ENCODE results near the gene FAM181A.

Gene FAM181A

DNA sequence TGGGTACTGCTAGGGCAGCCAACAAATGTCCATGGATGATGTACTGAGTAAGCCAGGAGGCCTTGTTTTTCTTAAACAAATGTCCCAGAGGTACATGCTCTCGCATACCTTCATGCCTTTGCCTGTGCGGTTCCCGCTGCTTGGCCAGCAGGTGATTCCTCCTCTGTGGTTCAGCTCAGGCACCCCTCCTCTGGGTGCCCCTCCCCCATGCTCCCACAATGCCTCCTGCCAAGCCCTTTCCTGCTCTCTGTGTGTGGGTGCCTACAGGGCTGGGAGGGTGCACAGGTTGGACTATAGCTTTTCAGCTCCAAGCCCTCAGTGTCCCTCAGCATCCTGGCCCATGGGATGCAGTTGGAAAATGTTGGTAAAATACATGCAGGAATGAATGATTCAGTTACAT, 25.7 kb downstream of the FAM181A start:
- no peak for DNase-seq

DNA sequence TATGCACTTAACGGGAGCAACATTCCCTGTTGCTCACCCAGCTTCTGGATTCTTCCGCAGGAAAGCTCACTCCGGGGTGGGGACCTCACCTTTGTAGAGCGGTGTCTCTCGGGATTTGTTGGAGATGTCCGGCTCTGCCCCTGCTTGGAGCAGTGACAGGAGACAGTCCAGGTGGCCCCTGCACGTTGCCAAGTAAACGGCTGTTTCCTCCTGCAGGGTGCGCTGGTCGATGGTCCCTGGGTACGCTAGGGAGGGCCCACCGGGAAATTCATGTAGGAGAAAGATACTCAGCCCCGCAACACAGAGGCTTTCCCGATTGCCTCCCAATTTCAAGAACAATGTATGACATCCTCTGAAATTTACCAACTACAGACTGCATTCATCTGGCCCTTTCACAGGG, 26.1 kb downstream of the FAM181A start:
- DNase-seq = no peak

DNA sequence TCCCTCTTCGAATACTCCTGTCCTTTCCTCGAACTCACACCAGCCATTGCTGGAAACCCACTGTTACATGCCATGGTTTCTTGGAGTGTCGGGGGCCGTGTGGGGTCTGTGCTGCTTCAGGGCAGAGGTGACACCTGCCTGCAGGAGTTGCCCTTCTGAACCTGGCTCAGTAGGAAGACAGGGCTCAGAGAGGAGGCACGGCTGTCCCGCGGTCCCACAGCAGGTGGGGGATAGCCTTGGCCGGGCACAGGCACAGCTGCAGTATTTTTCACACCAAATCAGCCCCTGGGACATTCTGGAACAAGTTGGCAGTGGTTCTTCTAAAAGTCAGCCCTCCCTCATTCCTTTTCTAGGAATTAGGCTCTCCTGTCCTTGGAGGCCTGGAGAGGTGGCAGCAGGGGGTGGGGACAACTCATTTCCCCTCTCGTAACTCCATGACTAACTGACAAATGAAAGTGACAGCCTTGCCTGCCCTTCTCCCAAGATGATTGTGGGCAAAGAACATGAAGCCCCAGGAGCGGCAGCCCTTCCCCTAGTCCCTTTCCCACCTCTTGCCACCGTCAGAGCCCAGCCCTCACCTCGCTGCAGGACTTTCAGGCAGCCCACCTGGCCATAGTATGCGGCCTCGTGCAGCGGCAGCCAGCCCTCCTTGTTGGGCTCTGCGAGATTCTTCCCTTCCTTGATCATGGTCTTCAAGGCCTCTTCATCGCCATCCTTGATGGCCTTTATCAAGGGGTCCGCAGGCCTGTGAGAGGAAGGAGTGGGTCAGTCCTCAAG, 26.8 kb downstream of the FAM181A start:
- no peak for DNase-seq

DNA sequence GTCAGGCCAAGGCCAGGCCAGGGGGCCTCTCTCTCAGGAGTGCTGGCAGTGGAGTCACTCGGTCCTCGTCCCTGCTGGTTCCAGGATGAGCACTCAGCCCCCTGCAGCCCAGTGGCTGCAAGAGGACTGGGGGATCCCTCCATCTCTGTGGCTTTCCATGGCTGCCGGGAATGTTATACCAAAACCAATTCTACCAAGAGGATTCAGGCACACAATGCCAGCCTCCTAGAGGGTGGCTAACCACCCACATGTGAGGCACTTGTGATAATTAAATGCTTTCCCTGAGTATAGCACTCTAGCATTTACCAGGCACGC, 27.3 kb downstream of the FAM181A start:
- no peak for DNase-seq

DNA sequence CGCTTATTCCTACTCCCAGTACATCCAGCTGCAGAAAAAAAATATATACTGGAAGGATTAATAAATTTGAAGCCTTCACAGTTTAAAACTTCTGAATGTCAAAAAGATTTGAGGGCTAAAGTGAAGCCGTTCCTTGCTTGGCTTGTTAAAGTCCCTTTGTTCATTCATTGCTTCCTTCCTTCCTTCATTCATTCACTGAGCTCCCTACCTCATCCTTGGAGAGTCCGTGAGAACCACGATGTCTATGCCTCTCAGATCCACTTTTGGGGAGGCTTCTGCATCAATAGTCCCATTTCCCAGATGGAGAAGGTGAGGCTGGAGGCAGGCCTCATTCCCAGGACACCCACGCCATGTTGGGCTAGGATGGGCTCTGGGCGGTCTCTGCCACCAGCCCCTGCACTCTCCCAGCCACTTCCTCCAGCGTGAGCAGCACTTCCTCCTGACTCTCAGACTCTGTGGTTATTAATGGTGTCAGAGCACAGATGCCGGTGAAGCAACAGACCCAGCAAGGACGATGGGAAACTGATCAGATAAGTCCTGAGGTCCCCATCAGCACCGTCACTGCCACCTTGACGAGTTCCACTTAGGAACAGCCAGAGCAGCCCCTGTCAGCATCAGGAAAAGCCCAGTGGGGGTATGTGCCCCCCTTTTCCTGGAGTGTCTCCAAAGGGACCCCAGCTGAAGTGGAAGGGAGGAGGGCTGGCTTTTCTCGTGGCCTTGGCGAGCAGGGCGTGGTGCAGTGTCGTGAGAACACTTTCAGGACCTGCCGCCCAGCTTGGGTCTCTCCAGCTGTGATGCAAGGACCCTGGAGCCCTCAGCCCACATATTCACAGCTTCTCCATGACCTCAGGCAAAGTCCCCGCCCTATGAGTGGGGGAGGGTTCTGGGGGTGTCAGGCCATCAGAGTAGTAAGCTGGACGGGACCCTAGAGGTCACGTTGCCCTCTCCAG, 28.0 kb downstream of the FAM181A start:
- DNase-seq = no peak

DNA sequence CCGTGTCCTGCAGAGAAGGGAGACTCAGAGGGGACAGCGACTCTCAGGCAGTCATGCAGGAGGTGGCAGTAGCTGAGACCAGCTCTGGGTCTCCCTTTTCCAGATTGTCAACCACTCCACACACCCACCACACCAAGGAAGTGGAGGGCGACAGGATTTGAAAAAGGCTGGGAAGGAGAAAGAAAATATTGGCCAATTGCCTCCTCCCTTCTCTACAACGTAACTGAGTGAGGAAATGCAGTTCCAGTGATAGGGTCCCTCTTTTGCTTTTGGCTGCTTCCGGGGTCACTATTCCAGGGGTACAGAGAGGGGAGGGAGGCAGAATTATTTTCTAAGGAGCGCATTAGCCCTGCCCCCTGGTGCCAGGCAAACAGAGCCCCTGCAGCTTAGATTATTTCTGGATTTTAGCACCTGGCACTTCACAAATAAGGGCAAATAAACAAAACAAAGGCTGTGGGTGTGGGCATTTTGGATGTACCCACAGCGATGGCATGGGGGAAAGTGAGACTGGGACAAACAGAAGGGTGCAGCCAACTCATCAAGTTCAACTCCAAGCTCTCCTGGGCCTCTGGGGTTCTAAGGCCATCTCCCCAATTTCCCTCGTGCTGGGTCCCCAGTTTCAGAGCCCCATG, 28.8 kb downstream of the FAM181A start:
- DNase-seq = no peak

DNA sequence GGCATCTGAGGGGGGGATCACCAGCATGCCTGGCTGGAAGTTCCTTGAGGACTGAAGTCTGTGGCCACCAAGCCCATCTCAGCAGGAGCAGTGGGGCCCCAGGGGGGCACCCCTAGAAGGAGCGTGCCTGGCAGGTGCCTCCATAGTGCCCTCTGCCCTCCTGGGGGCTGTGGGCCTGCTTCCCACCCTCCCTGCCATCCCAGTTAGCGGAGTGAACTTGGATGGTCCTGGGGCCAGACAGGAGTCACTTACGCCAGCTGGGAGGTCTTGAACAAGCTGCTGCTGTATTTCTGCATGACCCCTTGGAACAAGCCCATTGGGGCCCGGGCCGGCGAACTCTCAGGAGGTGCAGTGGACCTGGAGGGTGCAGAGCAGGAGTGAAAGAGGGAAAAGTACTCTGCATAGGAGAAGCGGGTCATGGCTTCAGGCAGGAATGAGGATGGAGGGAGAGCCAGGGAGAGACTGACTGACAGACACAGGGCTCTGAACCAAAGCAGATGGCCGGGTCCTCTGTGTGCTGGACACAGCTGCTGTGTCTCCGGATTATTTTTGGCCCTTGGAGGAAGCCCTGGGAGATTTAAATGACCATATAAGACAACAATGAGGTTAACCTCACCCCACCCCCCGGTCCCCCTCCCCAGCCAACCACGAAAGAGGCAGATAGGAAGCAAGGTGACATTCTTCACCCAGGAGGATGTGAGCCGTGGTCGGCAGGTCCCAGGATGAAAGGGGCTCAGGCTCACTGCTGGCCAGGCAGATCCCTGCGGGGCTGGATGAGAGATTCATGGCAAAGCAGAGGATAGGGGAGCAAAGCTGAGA, 29.6 kb downstream of the FAM181A start:
- no peak for DNase-seq

DNA sequence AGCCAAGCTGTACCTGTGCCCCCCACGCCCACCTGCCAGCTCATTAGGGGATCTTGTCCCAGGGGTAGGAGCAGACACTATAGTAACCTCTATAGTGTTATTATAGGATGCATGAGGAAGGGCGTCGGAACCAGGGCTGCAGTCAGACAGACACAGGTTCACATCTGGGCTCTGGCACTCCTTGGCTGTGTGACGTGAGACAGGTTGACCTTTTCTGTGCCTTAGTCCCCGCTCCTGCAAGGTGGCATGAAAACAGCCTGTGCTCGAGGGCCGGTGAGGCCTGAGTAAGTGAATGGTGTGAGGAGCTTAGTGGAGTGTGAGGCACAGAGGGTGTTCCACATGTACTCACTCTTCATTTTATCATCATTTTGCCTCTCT, 30.2 kb downstream of the FAM181A start:
- DNase-seq = no peak

DNA sequence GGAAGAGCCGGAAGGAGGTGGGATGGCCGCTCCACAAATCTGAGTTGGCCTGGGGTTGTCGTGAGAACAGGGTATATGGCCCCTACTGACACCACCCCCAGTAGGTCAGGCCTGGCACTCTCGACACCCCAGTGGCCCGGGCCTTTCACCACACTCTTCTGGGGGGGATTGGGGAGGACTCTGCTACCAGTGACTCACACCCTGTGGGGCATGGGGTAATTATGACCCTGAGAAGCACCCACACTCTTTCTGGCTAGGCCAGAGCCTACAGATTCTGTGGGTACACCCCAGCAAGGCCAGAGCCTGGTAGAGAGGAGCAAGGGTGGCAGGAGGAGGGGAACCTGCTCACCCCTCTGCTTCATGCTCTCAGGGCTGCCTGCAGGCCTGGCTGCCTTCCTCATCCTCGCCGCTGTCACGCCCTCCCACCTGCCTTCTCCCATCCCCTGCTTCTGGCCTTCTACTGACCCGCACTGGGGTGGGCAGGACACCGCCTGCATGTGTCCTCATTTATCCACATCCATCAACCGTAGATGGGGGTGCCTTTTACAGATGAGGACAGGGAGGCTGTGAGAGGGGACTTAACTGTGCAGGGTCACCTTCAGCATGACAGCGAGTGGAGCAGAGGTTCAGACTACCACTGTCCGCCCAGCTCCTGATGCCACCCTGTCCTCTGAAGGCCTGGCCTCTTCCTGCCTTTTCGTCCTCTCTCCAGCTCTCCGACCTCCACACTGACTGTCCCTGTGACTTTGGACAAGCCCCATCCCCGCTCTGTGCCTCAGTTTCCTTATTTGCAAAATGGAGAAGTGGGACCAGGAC, 30.8 kb downstream of the FAM181A start:
- no peak for DNase-seq

DNA sequence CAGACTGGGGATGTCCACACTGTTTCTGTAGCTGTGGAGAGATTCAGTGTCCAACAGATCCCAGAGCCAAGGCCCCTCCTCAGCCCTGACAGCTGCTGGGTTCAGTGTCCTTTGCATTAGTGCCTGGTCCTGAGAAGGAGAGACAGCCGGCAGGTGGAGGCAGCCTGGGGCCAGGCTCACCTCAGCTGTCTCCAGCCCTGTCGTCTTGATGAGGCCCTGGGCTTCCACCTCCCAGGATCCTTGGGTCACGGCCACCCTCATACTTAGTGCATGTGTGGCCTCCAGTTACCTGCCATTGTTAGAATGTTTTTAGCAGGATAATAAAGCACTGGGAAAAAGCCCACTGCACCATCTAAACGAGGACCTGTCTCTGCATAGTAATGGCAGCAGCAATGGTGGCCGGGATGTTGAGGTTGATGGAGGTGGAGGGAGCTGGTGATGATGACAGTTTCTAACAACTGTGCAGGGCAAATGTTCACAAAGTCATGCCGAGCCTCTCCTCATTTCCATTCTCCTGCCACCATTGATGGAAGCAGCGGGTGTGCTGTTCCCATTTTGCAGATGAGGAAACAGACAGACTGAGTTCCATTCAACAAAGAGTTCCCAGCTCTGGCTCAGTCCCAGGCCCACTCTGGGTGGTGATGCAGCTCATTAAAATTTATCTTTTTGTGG, 31.6 kb downstream of the FAM181A start:
- no peak for DNase-seq

DNA sequence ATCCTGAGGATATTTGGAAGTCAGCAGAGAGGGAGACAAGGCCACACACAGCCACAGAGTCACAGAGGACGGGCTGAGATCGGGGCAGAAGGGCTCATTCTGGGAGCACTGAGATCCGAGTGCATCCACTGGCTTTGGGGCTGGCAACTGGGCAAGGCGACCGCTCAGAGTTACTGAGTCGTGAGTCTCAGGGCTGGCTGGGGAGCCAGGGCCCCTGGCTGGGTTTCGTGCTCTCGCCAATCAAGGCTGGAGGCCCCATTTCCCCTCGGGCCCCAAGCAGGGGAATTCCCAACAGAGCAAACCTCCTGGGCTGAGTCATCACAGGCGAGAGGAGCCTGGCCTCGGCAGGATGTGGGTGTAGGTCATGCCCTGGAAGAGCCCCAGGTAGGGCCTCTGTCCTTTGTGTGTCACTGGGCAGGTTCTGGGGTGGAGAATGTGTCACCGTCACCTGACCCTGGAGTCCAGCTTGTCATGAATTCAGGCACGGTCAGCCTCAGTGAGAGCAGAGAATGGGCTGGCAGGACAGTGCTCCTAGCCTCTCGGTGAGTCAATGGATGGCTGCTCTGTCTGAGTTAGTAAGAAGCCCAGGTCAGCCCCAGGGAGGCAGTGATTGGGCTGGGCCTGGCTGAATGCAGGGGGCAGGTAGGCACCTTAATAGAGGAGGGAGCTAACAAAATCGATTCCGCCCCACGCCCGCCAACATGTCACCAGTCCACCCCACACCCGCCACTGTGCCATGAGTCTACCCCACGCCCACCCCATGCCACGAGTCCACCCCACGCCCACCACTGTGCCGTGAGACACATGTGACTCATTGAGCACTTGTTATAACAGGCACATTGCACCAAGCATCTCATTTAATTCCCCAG, 32.3 kb downstream of the FAM181A start:
- DNase-seq = no peak

DNA sequence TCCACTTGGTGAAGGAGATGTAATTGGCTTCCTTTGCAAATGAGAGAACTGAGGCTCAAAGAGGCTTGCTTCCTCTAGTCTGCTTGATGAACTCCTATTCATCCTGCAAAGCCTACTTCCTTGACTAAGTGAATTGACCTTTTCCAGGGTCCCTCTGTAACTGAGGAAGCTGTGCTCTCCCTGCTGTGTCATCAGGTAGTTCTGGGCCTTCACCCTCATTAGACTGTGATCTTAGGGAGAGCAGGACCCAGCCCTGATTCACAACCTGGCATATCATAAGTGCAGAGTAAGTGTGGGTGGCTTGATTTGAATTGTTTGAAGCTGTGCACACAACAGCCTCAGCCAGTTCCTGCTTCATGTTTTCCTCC, 32.9 kb downstream of the FAM181A start:
- DNase-seq = no peak

DNA sequence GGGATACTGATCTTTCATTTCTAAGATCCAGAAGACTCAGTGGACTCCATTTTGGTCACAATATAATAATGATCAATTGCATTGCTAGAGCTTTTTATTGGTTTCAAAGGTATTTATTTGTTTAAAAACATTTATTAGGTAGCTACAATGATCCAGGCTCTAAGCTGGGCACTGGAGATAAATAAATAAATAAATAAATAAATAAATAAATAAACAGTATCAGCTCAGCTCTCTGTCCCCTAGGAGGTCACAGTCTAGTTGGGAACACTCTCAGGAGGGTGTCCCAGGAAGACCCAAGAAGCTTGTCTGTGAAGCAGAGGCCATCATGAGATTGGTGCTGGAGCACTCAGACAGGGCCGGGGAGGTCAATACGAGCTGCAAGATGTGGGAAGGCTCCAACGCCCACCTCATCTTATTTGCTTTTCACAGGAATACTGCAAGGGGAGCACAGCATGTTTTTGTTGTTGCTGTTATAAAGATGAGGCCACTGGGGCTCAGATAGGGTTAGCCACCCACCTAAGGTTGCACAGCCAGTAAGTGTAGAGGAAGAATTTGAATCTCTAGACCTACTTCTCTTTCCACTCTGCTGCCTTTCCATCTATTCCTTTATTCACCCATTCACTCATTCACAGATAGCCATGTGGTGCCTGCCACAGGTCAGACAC, 33.8 kb downstream of the FAM181A start:
- no peak for DNase-seq

DNA sequence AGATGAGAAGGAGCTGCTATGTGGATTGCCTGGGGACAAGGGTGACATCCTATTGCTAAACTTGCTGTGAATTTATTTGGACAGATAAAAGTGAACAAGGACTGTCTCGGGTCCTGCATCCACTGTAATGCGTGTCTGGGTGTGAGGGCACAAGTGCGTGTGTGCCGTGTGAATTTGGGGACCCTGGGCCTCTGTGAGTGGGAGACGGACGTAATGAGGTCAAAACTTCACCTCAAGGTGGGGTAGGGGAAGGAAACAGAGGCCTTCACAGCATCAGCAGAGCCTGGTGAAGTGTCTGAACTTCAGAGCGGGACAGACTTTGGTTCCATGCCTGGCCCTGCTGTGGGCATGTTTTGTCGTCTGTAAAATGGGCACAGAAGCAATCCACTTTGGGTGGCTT, 34.5 kb downstream of the FAM181A start:
- DNase-seq = no peak

DNA sequence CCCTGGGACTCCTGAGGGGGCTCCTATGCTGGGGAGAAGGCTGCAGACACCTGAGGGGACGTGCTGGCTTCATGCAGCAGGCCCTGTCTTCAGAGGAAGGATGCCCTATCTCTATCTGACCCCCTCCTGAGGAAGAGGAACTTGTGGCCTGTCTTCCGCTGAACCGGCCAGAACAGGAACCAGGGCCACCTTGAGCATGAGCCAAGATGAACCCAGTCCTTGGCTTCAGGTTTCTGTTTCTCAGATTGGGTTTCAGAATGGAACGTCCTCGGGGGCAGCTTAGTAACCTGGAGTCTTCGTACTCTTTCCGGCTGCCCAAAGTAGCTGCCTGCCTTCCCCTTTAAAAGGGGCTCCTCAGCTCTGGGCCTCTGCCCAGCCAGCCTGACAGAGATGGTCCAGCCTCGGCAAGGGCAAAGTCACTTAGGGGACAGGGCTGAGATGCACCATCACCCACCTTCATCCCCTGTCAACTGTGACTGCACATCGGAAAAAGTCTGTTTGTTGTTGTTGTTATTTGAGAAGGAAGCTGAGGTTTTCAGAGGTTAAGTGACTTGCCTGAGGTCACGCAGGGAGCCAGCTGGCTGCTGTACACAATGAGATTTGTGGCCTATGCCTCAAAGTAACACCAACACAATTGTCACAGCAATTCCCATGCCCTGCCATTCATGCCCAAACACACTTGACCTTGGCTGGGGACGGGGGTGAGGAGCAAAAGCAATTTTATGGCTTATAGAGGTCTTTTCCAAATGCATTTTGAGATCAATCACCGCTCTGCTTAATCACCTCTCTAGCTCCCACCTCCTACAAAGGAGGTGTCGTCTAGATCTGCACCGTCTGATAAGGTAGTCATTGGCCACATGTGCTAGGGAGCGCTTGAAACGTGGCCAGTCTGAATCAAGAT, 35.8 kb downstream of the FAM181A start:
- no peak for DNase-seq

DNA sequence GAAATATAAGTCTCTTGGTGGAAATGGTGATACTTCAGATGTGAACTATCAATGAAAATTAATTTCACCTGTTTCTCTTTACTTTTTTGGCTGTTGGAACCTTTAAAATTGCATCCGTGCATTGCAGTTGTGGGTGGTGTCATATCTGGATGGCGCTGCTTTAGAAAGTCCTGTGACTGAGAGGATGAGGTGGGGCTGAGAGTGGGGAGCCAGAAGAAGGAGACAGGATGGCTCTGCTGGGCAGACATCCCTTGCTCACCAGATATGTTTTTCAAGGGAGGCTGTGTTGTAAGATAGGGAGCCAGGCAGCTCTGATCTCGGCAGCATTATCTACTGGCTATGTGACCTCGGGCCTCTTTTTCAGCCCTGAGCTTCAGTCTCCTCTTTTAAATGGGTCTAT, 36.5 kb downstream of the FAM181A start:
- DNase-seq = no peak

DNA sequence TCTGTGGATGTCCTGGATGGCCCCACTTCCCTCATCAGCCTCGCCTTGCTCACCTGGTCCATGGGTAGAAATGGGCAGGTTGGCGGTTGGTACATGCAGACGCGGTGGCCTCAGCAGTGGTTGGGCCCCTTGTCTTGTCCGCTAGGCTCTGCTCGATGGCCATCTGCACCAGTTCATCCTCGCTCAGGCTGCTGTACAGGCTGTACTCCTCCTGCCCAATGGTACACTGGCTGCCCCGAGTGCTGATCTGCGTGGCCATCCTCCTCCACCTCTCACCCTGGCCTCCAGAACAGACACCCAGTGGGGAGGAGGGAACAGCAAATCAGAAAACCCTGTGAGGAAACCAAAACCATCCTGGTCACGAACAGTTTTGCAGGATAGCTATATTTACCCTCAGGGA, 37.1 kb downstream of the FAM181A start:
- DNase-seq = no peak

DNA sequence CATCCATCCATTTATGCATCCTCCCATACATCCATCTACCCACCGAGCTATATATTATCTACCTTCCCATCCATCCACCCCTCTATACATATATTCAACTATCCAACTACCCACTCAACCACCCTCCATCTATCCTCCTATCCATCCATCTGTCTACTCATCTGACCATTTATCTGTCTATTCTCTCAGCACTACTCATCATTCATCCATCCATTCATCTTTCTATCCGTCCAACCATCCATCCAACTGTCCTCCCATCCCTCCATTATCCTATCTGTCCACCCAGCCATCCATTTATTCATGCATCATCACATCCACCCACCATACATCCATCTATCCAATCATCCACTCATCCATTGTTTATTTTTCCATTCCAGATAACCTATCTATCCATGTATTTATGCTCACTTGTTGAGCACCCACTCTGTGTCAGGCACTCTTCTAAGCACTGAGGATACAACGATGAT, 37.7 kb downstream of the FAM181A start:
- no peak for DNase-seq

Measured in NCI-H446 (cell line).